Right hindlimb (tissue), 1 donor: ENCODE data around the gene OTP.
"Not testable (repeated sequence)": the region's sequence is repeated elsewhere in the genome, so short reads cannot be mapped to it uniquely, and the experiment has no call there.

Experiments used
- DNase-seq: peaks from one replicate; pipeline ENCODE4 v3.0.0-alpha.2; 2018

The OTP gene

GRCh38 chr5:77599679-77600078 is 38.8 kb downstream of the OTP start:
- no peak for DNase-seq

- DNase-seq = no peak
Measured at GRCh38 chr5:77590347-77590746, 48.2 kb downstream of the OTP start.

GRCh38 chr5:77588175-77588574 is 50.3 kb downstream of the OTP start:
- DNase-seq = no peak

GRCh38 chr5:77586101-77586500 is 52.4 kb downstream of the OTP start:
- no peak for DNase-seq

- DNase-seq = not testable (repeated sequence)
Measured at GRCh38 chr5:77582143-77582542, 56.4 kb downstream of the OTP start.
